Activated naive CD8-positive, alpha-beta T cell treated with anti-CD3 and anti-CD28 coated beads for 36 hours (primary cell): ENCODE results near the gene TPRKB. TPM values are rescaled to one million over a fixed set of nuclear protein-coding genes. Genes with fewer than 3 reads are reported as not detected.
"Not testable (repeated sequence)": the region's sequence is repeated elsewhere in the genome, so short reads cannot be mapped to it uniquely, and the experiment has no call there.

ENCODE experiments used
- DNase-seq: peaks from one replicate; pipeline ENCODE4 v3.0.0; 2021
- H3K27ac Mint-ChIP-seq: one replicate; pipeline ENCODE4 v1.8.0; 2022; ENCODE audit warnings: mild to moderate bottlenecking, moderate library complexity, mixed read lengths
- H3K27me3 Mint-ChIP-seq: one replicate; pipeline ENCODE4 v1.8.0; 2022; ENCODE audit warnings: mild to moderate bottlenecking, mixed read lengths
- H3K36me3 Mint-ChIP-seq: one replicate; pipeline ENCODE4 v1.8.0; 2021; ENCODE audit warnings: mild to moderate bottlenecking, mixed read lengths
- H3K4me1 Mint-ChIP-seq: one replicate; pipeline ENCODE4 v1.8.0; 2021; ENCODE audit warnings: mixed read lengths
- H3K4me3 Mint-ChIP-seq: one replicate; pipeline ENCODE4 v1.8.0; 2022; ENCODE audit warnings: mild to moderate bottlenecking, moderate library complexity, mixed read lengths
- H3K9me3 Mint-ChIP-seq: one replicate; pipeline ENCODE4 v1.8.0; 2022; ENCODE audit warnings: mixed read lengths
- total RNA-seq, 2 experiments: library from RNA; stranded (reverse); gene quantifications; one replicate each; pipeline ENCODE4 v1.2.3, GENCODE V29; 2021

Gene TPRKB
- total RNA-seq, 2 experiments from 2014 or later = 39.6 to 39.7 TPM

DNA sequence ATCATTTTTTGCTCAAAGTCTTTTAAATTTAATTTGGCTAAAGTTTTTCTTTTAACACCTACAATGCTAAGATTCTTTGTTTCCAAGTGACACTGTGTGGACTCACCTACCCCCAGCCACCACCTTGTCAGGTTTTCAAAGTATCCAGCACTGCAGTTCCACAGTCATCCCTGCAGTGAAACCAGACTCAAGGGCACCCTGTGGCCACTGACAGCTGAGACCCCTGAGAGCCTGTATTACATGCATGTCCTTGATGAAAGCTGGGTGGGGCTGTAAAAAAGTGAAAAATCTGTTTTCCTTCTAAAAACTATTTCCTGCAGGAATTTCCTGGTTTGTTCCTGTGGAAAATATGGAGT, 19.9 kb downstream of the TPRKB start:
- Mint-ChIP-seq H3K4me1 (no peaks in the 10 kb centered on the region), H3K27me3 (peaks cover 5% of the 10 kb centered on the region), H3K9me3 (peaks cover 9% of the 10 kb centered on the region), H3K4me3 (no peak overlapping the region), H3K27ac (no peak overlapping the region), H3K36me3 (peaks cover 7% of the 10 kb centered on the region)
- DNase-seq = no peak

DNA sequence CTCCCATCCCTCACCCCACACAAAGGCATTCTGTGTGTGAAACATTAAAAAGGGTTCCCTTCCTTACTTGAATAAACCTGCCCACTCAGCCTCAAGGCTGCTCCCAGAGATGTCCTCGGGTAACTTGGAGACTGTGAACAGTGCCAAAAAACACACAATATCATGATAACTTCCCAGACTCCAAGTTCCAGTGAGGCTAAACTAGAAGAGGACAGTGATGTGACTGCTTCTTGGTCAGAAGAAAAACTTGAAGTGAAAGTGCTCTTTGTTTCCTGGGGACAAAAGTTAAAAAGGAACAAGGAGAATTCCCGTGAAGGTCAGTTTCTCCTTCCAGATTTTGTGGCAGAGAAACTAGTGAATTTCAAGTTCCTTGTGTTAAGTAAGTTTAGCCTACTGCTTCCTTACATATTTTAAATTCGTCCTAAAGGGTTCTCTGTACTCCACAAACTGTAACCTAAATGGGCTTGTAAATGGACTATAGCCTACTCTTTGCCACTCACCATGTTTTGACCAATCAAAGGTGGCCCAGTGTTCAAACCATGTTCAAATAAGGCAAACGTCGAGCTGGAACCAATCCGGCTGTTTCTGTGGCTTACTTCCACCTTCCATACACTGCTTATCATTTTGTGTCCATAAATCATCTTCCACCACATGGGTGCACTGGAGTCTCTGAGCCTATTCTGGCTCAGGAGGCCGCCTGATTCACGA, 20.4 kb downstream of the TPRKB start:
- Mint-ChIP-seq H3K9me3 (peaks cover 9% of the 10 kb centered on the region), H3K27me3 (peaks cover 5% of the 10 kb centered on the region), H3K4me3 (no peak overlapping the region), H3K36me3 (peaks cover 7% of the 10 kb centered on the region), H3K4me1 (no peaks in the 10 kb centered on the region), H3K27ac (no peak overlapping the region)
- DNase-seq = no peak

DNA sequence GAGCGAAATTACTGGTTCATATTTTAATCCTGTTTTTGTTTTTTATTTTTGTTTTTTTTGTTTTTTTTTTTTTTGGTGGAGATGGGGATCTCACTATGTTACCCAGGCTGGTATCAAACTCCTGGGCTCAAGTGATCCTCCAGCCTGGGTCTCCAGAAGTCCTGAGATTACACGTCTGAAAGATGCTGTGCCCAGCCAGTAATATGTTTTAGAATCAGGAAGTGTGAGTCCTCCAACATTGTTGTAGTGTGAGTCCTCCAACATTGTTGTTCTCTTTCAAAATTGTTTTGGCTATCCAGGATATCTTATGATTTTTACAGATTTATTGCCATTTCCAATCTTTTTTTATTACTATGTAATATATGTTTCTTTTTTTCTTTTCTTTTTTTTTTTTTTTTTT, 23.1 kb downstream of the TPRKB start:
- DNase-seq = no peak
- Mint-ChIP-seq H3K9me3 (peaks cover 9% of the 10 kb centered on the region), H3K27me3 (peaks cover 10% of the 10 kb centered on the region), H3K4me1 (no peaks in the 10 kb centered on the region), H3K27ac (no peak overlapping the region), H3K4me3 (no peak overlapping the region), H3K36me3 (peaks cover 11% of the 10 kb centered on the region)

DNA sequence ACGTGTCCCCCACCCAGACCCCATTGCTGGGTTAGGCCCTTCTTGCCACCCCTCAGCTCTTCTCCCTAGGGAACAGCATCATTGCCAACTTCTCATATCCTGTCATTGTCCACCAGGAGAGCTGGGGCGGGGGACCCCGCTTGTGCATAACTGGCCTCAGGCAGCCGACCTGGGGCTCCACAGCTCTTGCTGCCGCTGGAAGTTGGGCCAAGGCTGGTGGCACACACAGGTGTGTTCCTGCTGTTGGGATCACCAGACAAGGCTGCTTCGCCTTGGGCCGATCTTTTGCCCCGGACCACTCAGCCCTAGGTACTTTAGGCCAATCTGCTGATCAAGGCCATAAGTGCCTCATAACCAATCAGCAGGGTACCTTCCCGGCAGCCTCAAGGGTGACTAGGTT, 28.6 kb downstream of the TPRKB start:
- Mint-ChIP-seq H3K9me3 (peaks cover under 1% of the 10 kb centered on the region), H3K36me3 (peaks cover 4% of the 10 kb centered on the region), H3K4me3 (no peak overlapping the region), H3K27ac (no peak overlapping the region), H3K4me1 (no peaks in the 10 kb centered on the region), H3K27me3 (peaks cover 7% of the 10 kb centered on the region)
- no peak for DNase-seq

DNA sequence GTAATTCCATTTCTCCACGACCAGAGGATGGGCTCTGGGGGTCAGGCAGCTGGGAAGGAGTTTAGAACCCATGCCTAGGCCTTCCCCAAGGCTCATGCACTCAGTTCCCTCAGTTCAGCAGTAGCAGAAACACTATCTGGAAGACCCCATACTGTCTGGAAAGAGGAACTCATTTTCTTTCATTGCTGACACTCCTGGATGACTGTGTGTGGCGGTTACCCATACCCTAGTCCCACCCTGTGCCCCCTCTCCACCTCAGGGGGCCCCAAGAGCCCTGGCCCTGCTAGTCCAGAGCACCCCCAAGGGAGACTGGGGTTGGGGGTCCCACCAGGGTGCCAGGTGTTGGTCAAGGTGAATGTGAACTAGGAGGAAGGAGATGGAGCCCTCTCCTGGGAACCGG, 29.5 kb downstream of the TPRKB start:
- no peak overlapping the region for H3K27ac Mint-ChIP-seq
- no peak overlapping the region for H3K4me3 Mint-ChIP-seq
- H3K27me3 Mint-ChIP-seq = peaks cover 14% of the 10 kb centered on the region
- no peak for DNase-seq
- H3K9me3 Mint-ChIP-seq = no peaks in the 10 kb centered on the region
- peaks cover 4% of the 10 kb centered on the region for H3K36me3 Mint-ChIP-seq
- no peaks in the 10 kb centered on the region for H3K4me1 Mint-ChIP-seq

DNA sequence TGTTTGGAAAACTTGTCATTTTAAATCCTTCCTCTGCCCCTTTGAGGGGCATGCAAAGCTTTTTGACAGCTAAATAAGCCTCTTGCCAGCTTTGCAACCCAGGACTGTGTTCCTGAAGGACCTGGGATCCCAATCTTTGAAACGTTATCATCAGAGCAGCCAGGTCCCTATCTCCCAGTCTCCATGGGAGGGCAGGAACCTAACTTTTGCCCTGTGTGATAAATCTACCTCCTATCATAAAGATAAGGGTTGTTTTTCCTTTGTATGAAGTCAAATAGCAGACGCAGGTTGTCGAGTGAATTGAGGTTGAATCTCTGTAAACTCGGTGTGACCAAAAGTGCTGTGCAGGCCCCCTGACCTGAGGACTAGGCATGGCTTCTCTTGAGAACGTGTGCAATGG, 30.1 kb downstream of the TPRKB start:
- Mint-ChIP-seq H3K4me1 (no peaks in the 10 kb centered on the region), H3K27me3 (peaks cover 20% of the 10 kb centered on the region), H3K36me3 (peaks cover 4% of the 10 kb centered on the region), H3K27ac (no peak overlapping the region), H3K9me3 (no peaks in the 10 kb centered on the region), H3K4me3 (no peak overlapping the region)
- DNase-seq = no peak

DNA sequence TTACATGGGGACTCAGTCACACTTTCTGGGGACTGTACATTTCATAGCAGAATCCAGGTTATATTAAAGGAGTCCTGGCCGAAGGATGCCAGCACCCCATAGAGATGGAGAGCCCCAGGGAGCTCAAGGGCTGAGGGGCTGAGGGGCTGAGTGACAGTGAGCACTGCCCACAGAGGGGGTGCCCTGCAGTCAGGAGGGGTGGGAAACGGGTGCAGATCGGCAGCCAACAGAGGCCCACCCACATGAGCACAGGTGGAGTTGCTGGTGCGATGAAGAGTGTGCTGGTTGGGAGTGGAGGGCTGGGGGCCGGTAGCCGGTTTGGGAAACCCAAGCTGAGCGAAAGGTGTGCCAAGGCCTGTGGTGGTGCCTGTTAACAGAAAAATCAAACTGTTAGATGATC, 32.1 kb downstream of the TPRKB start:
- Mint-ChIP-seq H3K27me3 (peaks cover 31% of the 10 kb centered on the region), H3K36me3 (peaks cover 2% of the 10 kb centered on the region), H3K9me3 (no peaks in the 10 kb centered on the region), H3K27ac (no peak overlapping the region), H3K4me3 (no peak overlapping the region), H3K4me1 (no peaks in the 10 kb centered on the region)
- no peak for DNase-seq

DNA sequence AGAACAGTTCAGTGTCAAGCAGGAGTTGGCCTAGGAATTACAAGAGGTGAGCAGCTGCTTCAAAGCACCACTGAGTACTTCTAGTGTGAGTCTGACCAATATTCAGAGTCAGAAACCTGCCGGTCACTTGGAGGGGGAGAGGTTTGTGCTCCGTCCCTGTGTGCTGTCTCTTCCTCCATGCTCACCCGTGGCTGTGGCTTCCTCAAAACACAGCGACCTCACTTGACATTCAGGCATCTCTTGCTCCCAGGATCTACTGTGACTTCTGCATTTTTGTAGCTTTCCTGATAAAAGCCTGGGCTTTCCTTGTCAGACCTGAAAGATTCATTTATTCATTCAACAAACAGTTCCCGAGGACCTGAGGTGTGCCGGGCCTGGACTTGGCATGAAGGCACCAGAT, 32.9 kb downstream of the TPRKB start:
- H3K9me3 Mint-ChIP-seq = no peaks in the 10 kb centered on the region
- no peak overlapping the region for H3K4me3 Mint-ChIP-seq
- no peaks in the 10 kb centered on the region for H3K4me1 Mint-ChIP-seq
- no peaks in the 10 kb centered on the region for H3K36me3 Mint-ChIP-seq
- DNase-seq = no peak
- H3K27me3 Mint-ChIP-seq = peaks cover 25% of the 10 kb centered on the region
- no peak overlapping the region for H3K27ac Mint-ChIP-seq

DNA sequence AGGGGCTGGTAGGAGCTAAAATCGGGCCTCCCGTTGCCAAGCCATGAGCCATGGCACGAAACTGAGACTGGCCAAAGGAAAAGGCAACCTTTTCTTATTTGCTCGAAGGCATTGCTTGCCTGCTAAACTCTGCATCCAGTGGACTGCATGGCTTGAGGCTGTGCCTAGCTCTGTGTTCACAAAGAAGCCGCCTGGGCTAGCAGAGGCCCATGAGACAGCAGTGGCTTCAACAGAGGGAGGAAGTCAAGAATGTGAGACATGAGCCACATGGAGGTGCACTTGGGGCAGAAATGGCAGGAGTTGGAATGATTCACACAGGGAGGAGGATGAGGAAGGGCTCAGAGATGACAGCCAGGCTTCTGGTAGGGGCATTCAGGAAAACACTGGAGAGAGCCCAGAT, 33.5 kb downstream of the TPRKB start:
- no peaks in the 10 kb centered on the region for H3K9me3 Mint-ChIP-seq
- no peaks in the 10 kb centered on the region for H3K36me3 Mint-ChIP-seq
- H3K27ac Mint-ChIP-seq = no peak overlapping the region
- no peak for DNase-seq
- no peaks in the 10 kb centered on the region for H3K4me1 Mint-ChIP-seq
- peaks cover 25% of the 10 kb centered on the region for H3K27me3 Mint-ChIP-seq
- no peak overlapping the region for H3K4me3 Mint-ChIP-seq

DNA sequence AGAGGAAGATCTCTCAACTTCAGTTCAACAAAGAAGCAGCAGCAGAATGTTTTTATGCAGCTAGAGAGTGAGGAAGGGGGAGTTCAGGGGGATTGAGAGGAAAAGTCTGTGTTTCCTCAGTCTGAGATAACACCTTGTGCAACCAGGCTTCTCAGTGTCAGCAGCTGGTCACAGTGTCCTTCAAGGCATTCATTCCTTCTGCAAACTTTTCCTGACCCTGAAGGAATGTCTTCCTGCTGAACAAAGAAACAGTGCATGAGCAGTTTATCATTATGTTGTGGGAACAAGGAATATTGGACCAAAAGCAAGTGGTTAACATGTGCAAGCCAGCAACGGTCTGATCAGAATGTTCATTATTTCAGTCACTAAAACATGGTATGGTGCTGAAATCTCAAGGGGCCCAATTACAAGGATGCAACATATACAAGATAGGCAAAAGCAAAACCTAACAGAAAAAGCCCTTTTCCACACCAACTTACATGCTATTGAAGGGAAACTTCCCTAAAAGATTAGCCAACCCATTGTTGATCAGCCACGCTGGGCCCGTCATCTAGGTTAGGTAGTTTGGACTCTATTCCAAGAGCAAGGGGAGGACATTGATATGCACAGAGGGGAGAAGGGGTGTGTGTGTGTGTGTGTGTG, 34.2 kb downstream of the TPRKB start:
- not testable (repeated sequence) for H3K4me3 Mint-ChIP-seq

DNA sequence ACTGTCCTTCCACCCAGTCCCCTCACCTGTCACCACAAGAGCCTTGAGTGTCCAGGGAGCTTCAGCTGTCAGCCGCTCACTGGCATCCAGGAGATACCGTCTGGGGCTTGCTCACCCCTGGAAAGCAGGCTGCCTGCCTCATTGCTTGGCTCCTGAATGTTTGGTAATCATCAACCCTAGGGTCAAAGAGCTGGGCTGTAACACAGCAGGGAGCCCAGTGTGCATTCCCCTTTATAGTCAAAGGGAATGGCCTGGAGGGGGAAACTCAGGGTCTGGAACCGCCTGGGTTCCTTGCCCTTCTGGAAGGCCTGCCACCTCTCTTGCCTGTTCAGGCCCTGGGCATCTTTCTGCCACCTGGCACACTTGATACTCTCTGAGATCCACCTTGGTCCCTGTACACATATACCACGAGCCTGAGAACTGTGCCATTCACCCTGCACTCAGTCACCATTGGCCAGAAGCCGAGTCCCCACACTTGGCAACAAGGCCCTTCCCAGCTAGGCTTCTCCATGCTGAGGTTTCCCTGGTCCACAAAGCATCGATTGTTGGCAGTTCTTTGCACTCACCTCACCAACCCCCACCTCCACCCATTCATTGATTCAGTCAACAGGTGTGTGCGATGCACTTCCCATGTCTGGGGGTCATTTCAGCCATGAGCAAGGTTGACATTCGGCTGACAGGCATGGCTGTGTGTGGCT, 35.0 kb downstream of the TPRKB start:
- no peaks in the 10 kb centered on the region for H3K4me1 Mint-ChIP-seq
- peaks cover 4% of the 10 kb centered on the region for H3K36me3 Mint-ChIP-seq
- H3K27ac Mint-ChIP-seq = no peak overlapping the region
- no peak overlapping the region for H3K4me3 Mint-ChIP-seq
- no peak for DNase-seq
- H3K27me3 Mint-ChIP-seq = peaks cover 25% of the 10 kb centered on the region
- peaks cover 4% of the 10 kb centered on the region for H3K9me3 Mint-ChIP-seq

More for the DNA sequence above, 34.2 kb downstream of the TPRKB start:
- H3K36me3 Mint-ChIP-seq, DNase-seq, H3K4me1 Mint-ChIP-seq, H3K27ac Mint-ChIP-seq, H3K9me3 Mint-ChIP-seq: not testable (repeated sequence)
- peaks cover 25% of the 10 kb centered on the region for H3K27me3 Mint-ChIP-seq

DNA sequence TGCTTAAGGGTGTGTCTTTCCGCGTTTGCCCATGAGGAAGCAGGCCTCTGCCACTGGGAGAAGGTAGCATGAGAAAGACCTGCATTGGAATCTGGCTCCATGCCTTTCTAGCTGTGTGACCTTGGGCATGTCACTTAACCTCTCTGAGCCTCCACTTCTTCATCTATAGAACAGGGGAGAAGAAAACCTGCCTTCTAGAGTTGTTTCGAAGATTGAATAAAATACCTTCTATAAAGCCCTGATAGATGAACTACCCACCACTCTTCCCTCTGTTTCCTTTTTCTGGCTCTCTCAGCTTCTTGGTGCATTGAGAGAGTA, 35.7 kb downstream of the TPRKB start:
- H3K9me3 Mint-ChIP-seq, H3K36me3 Mint-ChIP-seq, H3K4me1 Mint-ChIP-seq, DNase-seq, H3K4me3 Mint-ChIP-seq, H3K27ac Mint-ChIP-seq: not testable (repeated sequence)
- H3K27me3 Mint-ChIP-seq = peaks cover 25% of the 10 kb centered on the region

DNA sequence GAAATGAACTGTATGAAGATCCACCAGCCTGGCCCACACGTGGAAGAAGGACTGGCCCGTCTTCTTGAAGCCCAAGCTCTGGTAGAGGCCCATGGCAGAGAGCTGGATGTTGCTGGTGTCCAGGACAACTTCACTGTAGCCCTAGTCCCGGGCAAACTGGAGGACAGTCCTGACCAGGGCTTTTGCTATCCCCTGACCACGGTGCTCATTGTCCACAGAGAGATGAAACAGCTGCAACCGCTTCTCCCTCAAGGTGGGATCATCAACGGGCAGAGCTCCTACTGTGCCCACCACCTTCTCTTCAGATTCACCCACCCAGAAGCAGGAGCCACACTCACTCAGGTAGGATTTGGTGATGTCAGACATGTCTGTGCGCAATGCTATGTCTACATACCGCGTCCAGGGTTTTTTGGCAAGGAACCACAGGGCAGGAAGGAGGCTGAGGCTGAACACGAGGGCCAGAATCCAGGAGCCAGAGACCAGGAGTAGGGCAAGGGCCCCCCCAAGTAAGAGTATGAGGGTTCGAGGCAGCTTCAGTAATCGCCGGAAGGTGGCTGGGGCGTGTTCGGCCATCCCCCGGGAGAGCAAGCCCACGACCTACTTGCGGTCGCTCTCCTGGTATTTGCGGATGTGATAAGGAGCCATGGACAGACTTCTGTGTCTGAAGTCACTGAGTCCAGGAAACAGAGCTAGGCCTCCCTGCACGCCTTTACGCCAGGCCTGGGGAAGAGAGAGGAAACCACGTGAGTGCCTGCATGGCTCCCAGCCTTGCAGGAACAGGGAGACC, 36.3 kb downstream of the TPRKB start:
- no peak overlapping the region for H3K27ac Mint-ChIP-seq
- no peak overlapping the region for H3K4me3 Mint-ChIP-seq
- peaks cover 4% of the 10 kb centered on the region for H3K9me3 Mint-ChIP-seq
- no peak for DNase-seq
- peaks cover 25% of the 10 kb centered on the region for H3K27me3 Mint-ChIP-seq
- peaks cover 4% of the 10 kb centered on the region for H3K36me3 Mint-ChIP-seq
- H3K4me1 Mint-ChIP-seq = no peaks in the 10 kb centered on the region

DNA sequence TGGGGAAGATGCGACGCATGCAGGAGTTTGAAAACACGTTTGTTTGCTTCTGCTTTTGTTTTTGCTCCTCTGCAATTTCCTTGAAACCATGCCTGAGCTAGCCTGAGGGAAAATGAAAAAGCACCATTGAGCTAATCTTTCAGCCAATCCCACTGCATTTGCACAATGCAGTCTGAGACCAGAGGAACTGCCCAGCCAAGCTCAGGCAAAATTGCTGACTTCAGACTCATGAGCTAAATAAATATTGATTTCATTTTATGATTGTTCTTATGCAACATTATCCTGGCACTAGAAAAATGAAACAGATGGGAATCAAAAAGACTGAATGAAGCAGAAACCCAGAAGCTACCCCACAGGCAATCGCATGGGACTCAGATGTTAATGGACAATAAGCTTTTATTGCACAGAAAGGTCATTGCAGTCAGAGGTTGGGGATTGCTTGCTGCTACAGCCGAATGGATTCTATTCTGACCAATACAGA, 37.0 kb downstream of the TPRKB start:
- no peak overlapping the region for H3K4me3 Mint-ChIP-seq
- peaks cover 4% of the 10 kb centered on the region for H3K9me3 Mint-ChIP-seq
- H3K27me3 Mint-ChIP-seq = peaks cover 25% of the 10 kb centered on the region
- no peak for DNase-seq
- no peak overlapping the region for H3K27ac Mint-ChIP-seq
- H3K4me1 Mint-ChIP-seq = no peaks in the 10 kb centered on the region
- H3K36me3 Mint-ChIP-seq = peaks cover 4% of the 10 kb centered on the region

DNA sequence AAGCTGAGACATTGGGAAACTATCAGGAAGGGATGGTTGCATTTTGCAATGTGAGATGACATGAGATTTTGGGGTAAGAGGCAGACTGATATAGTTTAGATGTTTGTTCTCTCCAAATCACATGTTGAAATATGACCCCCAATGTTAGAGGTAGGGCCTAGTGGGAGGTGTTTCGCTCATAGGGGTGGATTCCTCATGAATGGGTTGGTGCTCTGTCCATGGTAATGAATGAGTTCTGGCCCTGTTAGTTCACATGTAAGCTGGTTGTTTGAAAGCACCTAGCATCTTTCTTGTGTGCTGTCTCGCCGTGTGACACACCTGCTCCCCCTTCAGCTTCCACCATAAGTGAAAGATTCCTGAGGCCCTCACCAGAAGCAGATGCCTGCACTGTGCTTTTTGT, 37.7 kb downstream of the TPRKB start:
- H3K9me3 Mint-ChIP-seq = peaks cover 4% of the 10 kb centered on the region
- H3K27ac Mint-ChIP-seq = no peak overlapping the region
- H3K4me1 Mint-ChIP-seq = no peaks in the 10 kb centered on the region
- H3K36me3 Mint-ChIP-seq = peaks cover 4% of the 10 kb centered on the region
- no peak for DNase-seq
- no peak overlapping the region for H3K4me3 Mint-ChIP-seq
- H3K27me3 Mint-ChIP-seq = peaks cover 25% of the 10 kb centered on the region
